HepG2 (cell line): ENCODE data around the gene MTSS2. TPM values are rescaled to one million over a fixed set of nuclear protein-coding genes. Genes with fewer than 3 reads are reported as not detected.

Experiments used
- ATAC-seq: fragments of 200-7000 bp; cut with Tn5 transposase; 3 replicates; pipeline ENCODE4 v1.9.1; 2020; ENCODE audit warnings: mild to moderate bottlenecking, moderate library complexity
- BruUV-seq: library from RNA; stranded (reverse); fragments of 400-500 nt; replicated peaks from 2 replicates; lab custom pipeline; 2021; lab: Mats Ljungman, UMichigan
- CTCF ChIA-PET: fragments of 300-600 bp; formaldehyde crosslinking; extraction: SDS; loops from one replicate; lab custom pipeline; 2021; ENCODE audit warnings: low total read pairs, inconsistent platforms, low intra/inter-chr PET ratio; lab: Yijun Ruan, JAX
- POLR2A ChIA-PET: fragments of 350-600 bp; sonication (Branson Sonifier 250); formaldehyde crosslinking; loops from one replicate; lab custom pipeline; 2020; ENCODE audit warnings: antibody characterized with exemption, inconsistent platforms; lab: Yijun Ruan, JAX
- DNase-seq: peaks from one replicate; pipeline ENCODE4 v3.0.0-alpha.2; 2015; ENCODE audit warnings: low spot score
- FAIRE-seq: peaks from 3 replicates; lab custom pipeline; 2011; peaks lifted over from hg19 to GRCh38; lab: Jason Lieb, UNC
- H2AFZ ChIP-seq: one replicate; pipeline ENCODE4 v1.6.1; 2011; ENCODE audit warnings: low read length, inconsistent platforms
- H3K27ac ChIP-seq: fragments of 300-600 bp; 3 replicates; pipeline ENCODE4 v1.8.0; 2011; ENCODE audit warnings: mixed run types, mild to moderate bottlenecking, mixed read lengths, low read length, inconsistent platforms; ENCODE audit not compliant: insufficient read depth; ENCODE audit errors: extremely low read length
- H3K27me3 ChIP-seq, 2 experiments: fragments of 200-600 bp in 1 of 2; 2 replicates in 1 of 2; 3 replicates in 1 of 2; pipeline versions ENCODE4 v1.6.0 to v1.8.0; 2011; ENCODE audit warnings: low read length in 2 of 2, mild to moderate bottlenecking in 2 of 2, moderate library complexity in 2 of 2, inconsistent platforms in 1 of 2; ENCODE audit not compliant: insufficient read depth in 2 of 2, control insufficient read depth in 1 of 2
- H3K36me3 ChIP-seq, 2 experiments: fragments of 200-600 bp in 1 of 2; replicated peaks in 1 of 2; 2 replicates in 1 of 2; 3 replicates in 1 of 2; pipeline versions ENCODE4 v1.5.1 to v1.8.0; 2011; ENCODE audit warnings: low read length in 2 of 2, inconsistent platforms in 1 of 2; ENCODE audit not compliant: insufficient read depth in 2 of 2, control insufficient read depth in 1 of 2
- H3K4me1 ChIP-seq: 2 replicates; pipeline ENCODE4 v1.5.1; 2012; ENCODE audit warnings: low read length, inconsistent platforms; ENCODE audit not compliant: insufficient read depth
- H3K4me2 ChIP-seq: 2 replicates; pipeline ENCODE4 v1.6.0; 2011; ENCODE audit warnings: low read depth, low read length, inconsistent platforms
- H3K4me3 ChIP-seq, 3 experiments: fragments of 200-600 bp in 1 of 3; sonication (generic), shearing (Covaris generic) in 1 of 3; replicated peaks in 1 of 3; 2 replicates each; pipeline ENCODE4 v1.5.1; 2011 to 2016; ENCODE audit warnings: low read length in 3 of 3, inconsistent platforms in 2 of 3, low read depth in 2 of 3, mild to moderate bottlenecking in 2 of 3, control low read depth in 1 of 3, mixed read lengths in 1 of 3; ENCODE audit not compliant: insufficient read depth in 1 of 3
- H3K79me2 ChIP-seq: one replicate; pipeline ENCODE4 v1.6.1; 2011; ENCODE audit warnings: low read length, inconsistent platforms; ENCODE audit not compliant: insufficient read depth
- H3K9ac ChIP-seq: 2 replicates; pipeline ENCODE4 v1.6.0; 2011; ENCODE audit warnings: mild to moderate bottlenecking, low read depth, low read length, inconsistent platforms; ENCODE audit not compliant: insufficient read depth
- H3K9me3 ChIP-seq: 2 replicates; pipeline ENCODE4 v1.5.1; 2012; ENCODE audit warnings: mild to moderate bottlenecking, low read length
- H4K20me1 ChIP-seq: 2 replicates; pipeline ENCODE4 v1.6.0; 2011; ENCODE audit warnings: inconsistent platforms, mild to moderate bottlenecking, low read length, moderate library complexity; ENCODE audit not compliant: insufficient read depth
- ATF7-NPFF ChIP-seq: sonication (generic); formaldehyde crosslinking; IDR thresholded peaks from 2 replicates; pipeline ENCODE4 v1.8.1; 2023; ENCODE audit warnings: mild to moderate bottlenecking, low read depth, missing genetic modification reagents, moderate library complexity
- BCL6 ChIP-seq: IDR thresholded peaks from 2 replicates; pipeline ENCODE4 v1.6.1; 2016; ENCODE audit warnings: missing genetic modification reagents, missing compliant biosample characterization
- DNMT1 ChIP-seq: sonication (generic); formaldehyde crosslinking; IDR thresholded peaks from 2 replicates; pipeline ENCODE4 v1.5.1; 2020; ENCODE audit warnings: mild to moderate bottlenecking, missing genetic modification reagents
- HNRNPL ChIP-seq: fragments of 200-400 bp; formaldehyde crosslinking; IDR thresholded peaks from 2 replicates; pipeline ENCODE4 v1.6.1; 2017; ENCODE audit warnings: mild to moderate bottlenecking, low read depth, low read length
- MLXIP ChIP-seq: sonication (generic); formaldehyde crosslinking; IDR thresholded peaks from 2 replicates; pipeline ENCODE4 v1.9.0; 2021; ENCODE audit warnings: missing genetic modification reagents, borderline replicate concordance
- RBFOX2 ChIP-seq: fragments of 200-400 bp; formaldehyde crosslinking; IDR thresholded peaks from 2 replicates; pipeline ENCODE4 v1.6.1; 2017; ENCODE audit warnings: low read depth, mild to moderate bottlenecking, low read length
- RBM22 ChIP-seq: fragments of 200-400 bp; formaldehyde crosslinking; optimal IDR thresholded peaks from 2 replicates; pipeline ENCODE3; 2017; ENCODE audit warnings: mild to moderate bottlenecking, low read length, moderate library complexity
- TSC22D2 ChIP-seq: sonication (generic); formaldehyde crosslinking; IDR thresholded peaks from 2 replicates; pipeline ENCODE4 v1.5.1; 2020; ENCODE audit warnings: missing genetic modification reagents, mild to moderate bottlenecking, borderline replicate concordance
- ZBTB33 ChIP-seq: sonication (generic); formaldehyde crosslinking; IDR thresholded peaks from 2 replicates; pipeline ENCODE4 v1.4.0; 2020; ENCODE audit warnings: missing genetic modification reagents
- ZHX2 ChIP-seq, 2 experiments: sonication (generic) in 1 of 2; formaldehyde crosslinking in 1 of 2; IDR thresholded peaks; 2 replicates each; pipeline versions ENCODE4 v1.6.1 to v1.9.0; 2014 to 2022; ENCODE audit warnings: antibody characterized with exemption in 1 of 2, borderline replicate concordance in 1 of 2, inconsistent platforms in 1 of 2, low read depth in 1 of 2, missing genetic modification reagents in 1 of 2
- WGBS: methylation state at CpG from one replicate; pipeline ENCODE4 v1.1.6; 2017; ENCODE audit warnings: low lambda C conversion rate; 5-methylcytosine and 5-hydroxymethylcytosine counted together
- in situ Hi-C: cut with HindIII; loops from 2 replicates; pipeline ENCODE4 v1.10.0; 2017; ENCODE audit warnings: low pct_unique_long_range_greater_than_20kb; ENCODE audit not compliant: extremely low pct_ligation_motif_present
- intact Hi-C: fragments of 100-400 bp; cut with micrococcal nuclease; formaldehyde crosslinking; loops from one replicate; pipeline ENCODE4 v1.10.0; 2022; ENCODE audit not compliant: unreplicated experiment
- polyA plus RNA-seq, 8 experiments: library from polyadenylated mRNA; depleted of rRNA in 3 of 8; stranded (reverse) in 7 of 8; unstranded in 1 of 8; fragments of >200 nt; fragmentation: Illumina TruSeq in 4 of 8; extraction: Trizol in 4 of 8; gene quantifications; 2 replicates each; pipeline versions ENCODE4 v1.2.1 to v1.2.3, GENCODE V29; 2011 to 2016; ENCODE audit warnings: low read depth in 4 of 8, missing spikeins in 1 of 8, mixed read lengths in 1 of 8; ENCODE audit not compliant: insufficient read depth in 1 of 8
- total RNA-seq, 5 experiments: library from RNA; depleted of rRNA; stranded (reverse); fragments of >200 nt; fragmentation: Illumina TruSeq; extraction: Trizol; gene quantifications; 2 replicates each; pipeline ENCODE4 v1.2.3, GENCODE V29; 2016; ENCODE audit warnings: low read depth in 1 of 5

MTSS2 gene
- total and polyA plus RNA-seq, 2 of the 13 experiments (the other 11 are each of a cell fraction or from before 2014, with no cell fraction given): 132 to 242 TPM

GRCh38 chr16:70679671-70680494 is 6.0 kb downstream of the MTSS2 start:
- H3K4me2 ChIP-seq: no peak overlapping the region
- H3K79me2 ChIP-seq: peaks cover 59% of the 10 kb centered on the region
- ChIA-PET CTCF (interaction anchor here (0.9 to 3.0 kb wide), 2 partner anchors 59 to 91 kb away, joined by 5 to 21 read pairs; no protein-coding TSS in a partner anchor), POLR2A (interaction anchor here (1.1 to 18.7 kb wide), 4 partner anchors 20 to 66 kb away, joined by 3 to 536 read pairs (median 111); no protein-coding TSS in a partner anchor)
- intact Hi-C loops (no loop called here), in situ Hi-C loops (no loop called here)
- peak overlapping the region; percentile 91 for H3K27ac ChIP-seq
- H3K27me3 ChIP-seq: no peaks in the 10 kb centered on the region; a peak in 1 of 5 replicates
- no peak for FAIRE-seq
- H3K4me3 ChIP-seq: no peak overlapping the region; a peak in 1 of 6 replicates
- 96% methylated on average over 76 of the region's 80 CpGs for WGBS
- no peak for DNase-seq
- H3K9ac ChIP-seq: 0 out of 2 replicates have a peak overlapping the region, but pooled peaks have one; percentile 95
- ATAC-seq: no peak
- H3K36me3 ChIP-seq: peaks cover 51 to 65% of the 10 kb centered on the region in 2 experiments
- H4K20me1 ChIP-seq: peaks cover 15% of the 10 kb centered on the region; the same call in 1 of the 2 replicates
- H2AFZ ChIP-seq: no peak overlapping the region
- peaks cover 39% of the 10 kb centered on the region for H3K4me1 ChIP-seq
- BruUV-seq: no TSS peak
- no peaks in the 10 kb centered on the region for H3K9me3 ChIP-seq
- TF ChIP-seq ZHX2 (IDR thresholded peaks at IDR 0.05; ENCODE audit: low read depth) (no peak; the same call in 1 of the 2 replicates), ZHX2 (CRISPR knock-in tag; IDR thresholded peaks at IDR 0.05; ENCODE audit: borderline replicate concordance) (no peak), BCL6 (CRISPR knock-in tag) (no peak), RBFOX2 (peak; percentile 87), RBM22 (peak; percentile 80), MLXIP (no peak), ZBTB33 (CRISPR knock-in tag) (peak; percentile 90), DNMT1 (0 out of 2 replicates have a peak, but pooled peaks have one; percentile 47), HNRNPL (0 out of 2 replicates have a peak, but pooled peaks have one; percentile 57), ATF7-NPFF (0 out of 2 replicates have a peak, but pooled peaks have one; percentile 19), TSC22D2 (no peak)
